Stimulated activated CD8-positive, alpha-beta memory T cell treated with anti-CD3 and anti-CD28 coated beads, Interleukin-7, amount 100 ng/mL, for 4 hours (primary cell): Measurements from ENCODE around the gene FBXO41.

Source experiments
- DNase-seq, 2 donors: peaks; one replicate each; pipeline ENCODE4 v3.0.0-alpha.2; 2020; ENCODE audit warnings: low read depth in 2 of 2

FBXO41 gene

GRCh38 chr2:73284296-73285158 is at the start of gene FBXO41:
FBXO41 (minus strand) TSS chr2:73284478; CDS start chr2:73269630, 14,848 bp downstream.
- DNase-seq, result peak; percentile 73 to 85

DNA sequence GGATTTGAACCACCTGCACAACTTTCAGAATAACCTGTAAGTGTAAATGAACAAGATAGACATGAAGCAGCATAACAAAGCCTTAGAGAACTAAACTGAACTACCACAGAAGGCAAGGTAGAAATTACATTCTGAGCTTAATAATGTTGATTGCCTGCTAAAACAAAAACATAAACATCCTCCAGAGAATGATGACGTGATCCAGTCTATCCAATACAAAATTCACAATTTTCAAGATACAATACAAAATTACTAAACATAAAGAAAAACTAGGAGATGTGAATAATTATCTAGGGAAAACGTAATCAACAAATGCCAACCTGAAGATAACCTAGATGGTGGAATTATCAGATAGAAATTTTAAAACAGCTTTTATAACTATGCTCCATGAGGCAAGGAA is 49.8 kb upstream of the FBXO41 start:
- no peak for DNase-seq

DNA sequence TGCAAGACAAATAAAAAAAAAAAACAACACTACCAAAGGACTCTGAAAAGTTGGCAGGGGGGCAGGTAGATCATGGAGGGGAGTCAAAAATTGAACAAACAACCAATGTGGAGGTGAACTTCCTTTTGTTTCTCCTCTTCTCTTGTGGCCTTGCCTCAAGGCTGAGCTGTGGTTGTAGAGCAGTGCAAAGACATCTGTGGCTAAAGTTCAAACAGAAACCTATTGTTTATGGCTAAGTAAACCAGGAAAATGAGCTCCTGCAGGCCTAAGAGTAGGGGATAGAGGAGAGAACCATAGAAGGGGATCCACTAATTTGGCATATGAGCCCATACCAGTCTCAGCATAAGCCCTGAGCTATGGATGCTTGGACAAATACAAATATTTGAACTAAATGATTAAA is 49.3 kb upstream of the FBXO41 start:
- DNase-seq, result no peak

GRCh38 chr2:73324126-73324725 is 39.9 kb upstream of the FBXO41 start:
- no peak for DNase-seq

DNA sequence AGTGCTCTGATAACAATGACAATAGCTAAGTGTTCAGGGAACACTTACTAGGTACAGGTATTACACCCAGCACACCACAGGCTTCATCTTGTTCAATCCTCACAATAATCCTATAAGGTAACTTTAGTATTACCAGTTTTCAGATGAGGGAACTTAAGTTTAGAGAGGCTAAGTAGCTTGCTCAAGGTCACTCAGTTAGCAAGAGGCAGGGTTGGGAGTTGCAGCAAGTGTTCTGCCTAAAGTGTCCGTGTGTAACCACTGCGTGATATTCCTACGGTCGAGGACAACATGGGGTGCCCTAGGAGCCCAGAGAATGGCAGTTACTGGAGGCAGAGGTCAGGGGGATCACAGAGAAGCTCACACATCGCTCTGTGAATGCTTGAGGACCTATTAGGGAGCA is 39.3 kb upstream of the FBXO41 start:
- DNase-seq, result no peak

- DNase-seq, result no peak
These were observed 30.2 kb upstream of the FBXO41 start for GRCh38 chr2:73314441-73314840.

- DNase-seq, result no peak
These were observed 23.4 kb upstream of the FBXO41 start for GRCh38 chr2:73307720-73308119.

- DNase-seq, result no peak
These were observed 17.4 kb upstream of the FBXO41 start for GRCh38 chr2:73301636-73302035.

DNA sequence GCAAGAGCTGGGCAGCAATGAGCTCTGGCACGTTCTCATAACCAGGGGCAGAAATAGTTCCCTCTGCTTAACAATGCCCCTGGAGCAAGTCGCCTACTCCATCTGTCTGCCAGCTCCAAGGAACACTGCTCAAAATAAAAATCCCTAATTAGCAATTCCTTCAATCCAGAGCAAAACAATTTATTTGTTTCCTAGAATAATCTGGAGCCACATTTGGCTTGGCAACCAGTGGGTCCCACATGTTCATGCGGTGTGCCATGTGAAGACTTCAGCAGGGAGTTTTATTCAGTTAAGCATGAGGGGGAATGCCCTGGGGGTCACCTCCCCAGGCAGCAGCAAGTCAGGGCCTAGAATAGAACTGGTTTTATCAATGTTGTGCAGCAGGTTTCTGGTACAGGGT is 16.6 kb upstream of the FBXO41 start:
- no peak for DNase-seq

DNA sequence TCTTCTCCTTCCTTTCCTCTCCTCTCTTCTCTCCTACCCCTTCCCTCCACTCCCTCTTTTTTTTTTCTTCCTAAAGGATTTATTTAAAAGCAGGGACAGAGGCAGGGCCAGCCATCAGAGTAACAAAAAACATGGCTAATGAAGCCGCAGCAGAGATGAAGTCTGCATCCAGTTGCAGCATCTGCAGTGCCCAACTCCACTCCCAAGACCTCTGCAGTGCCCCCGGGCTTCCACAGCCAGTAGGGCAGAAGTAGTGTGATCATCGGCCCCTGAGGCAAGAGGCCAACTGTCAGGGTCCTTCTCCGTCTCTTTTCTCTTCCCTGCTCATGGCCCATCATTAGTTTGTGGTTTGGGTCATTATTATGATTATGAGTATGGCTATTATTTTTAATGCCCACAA is 13.3 kb upstream of the FBXO41 start:
- no peak for DNase-seq

GRCh38 chr2:73297151-73297559 is 12.9 kb upstream of the FBXO41 start:
- no peak for DNase-seq

DNA sequence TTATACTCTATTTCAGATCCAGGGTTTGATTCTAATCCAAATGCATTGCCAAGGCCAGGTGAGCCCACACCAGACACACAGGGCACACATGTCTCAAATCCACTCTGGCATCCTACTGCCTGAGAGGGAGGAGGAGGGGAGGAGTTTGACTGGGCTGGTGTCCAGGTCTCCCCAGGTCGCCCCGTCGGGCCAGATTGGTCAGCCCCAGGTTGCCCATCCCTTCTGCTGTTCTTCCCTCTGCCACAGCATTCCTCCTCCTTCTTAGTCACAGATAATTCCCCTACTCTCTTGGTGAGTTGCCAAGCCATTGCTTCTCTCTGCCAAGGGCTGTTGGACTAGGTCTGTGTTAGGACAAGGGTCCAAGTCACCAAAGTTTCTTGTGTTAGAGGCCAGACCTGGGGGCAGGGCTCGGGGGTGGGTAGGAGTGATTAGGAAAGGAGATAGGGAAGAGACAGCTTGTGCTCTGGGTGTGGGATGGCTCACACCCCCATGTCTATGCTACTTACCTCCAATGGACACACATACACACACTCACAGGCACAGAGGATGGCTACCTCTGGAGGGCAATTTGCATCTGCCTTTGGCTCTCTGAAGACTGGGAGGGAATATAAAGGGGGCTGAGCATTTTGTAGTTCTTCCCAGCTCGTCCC is 11.6 kb upstream of the FBXO41 start:
- no peak for DNase-seq

- no peak for DNase-seq
These were observed 10.0 kb upstream of the FBXO41 start for GRCh38 chr2:73294239-73294638.

DNA sequence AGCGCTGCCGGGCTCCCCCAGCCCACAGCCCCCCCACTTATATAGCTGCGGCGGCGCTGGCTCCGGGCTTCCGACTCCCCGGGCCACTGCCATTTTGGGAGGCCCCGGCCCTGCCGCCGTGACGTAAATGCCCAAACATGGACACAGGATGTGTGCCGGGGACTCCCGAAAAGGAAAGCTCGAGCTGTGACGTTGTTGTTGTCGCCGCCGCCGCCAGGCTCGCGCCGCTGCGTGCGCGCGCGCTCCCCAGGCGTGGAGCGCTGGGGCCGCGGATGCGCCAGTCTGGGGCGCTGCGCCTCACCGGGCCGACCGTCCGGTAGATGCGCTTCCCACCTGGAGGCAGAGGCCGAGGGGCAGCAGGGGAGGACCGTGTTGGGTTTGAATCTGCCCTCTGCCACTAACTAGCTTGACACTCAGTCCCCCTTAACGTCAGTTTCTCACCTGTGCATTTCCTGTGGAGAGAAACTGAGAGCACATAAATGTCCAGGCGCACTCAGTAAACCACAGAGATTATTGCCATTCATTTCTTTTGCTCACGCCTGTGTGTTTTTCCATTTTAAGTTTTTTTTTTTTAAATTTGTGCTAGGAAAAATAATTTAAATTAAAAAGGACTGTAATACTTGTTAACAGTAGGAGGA is 9.4 kb upstream of the FBXO41 start, which contains the start of gene EGR4:
Gene EGR4, minus strand, starts transcription at position 15 of the 638 bp plus-strand sequence. CDS start 231 bp downstream, outside the sequence.
- peak; percentile 85 to 86 for DNase-seq

DNA sequence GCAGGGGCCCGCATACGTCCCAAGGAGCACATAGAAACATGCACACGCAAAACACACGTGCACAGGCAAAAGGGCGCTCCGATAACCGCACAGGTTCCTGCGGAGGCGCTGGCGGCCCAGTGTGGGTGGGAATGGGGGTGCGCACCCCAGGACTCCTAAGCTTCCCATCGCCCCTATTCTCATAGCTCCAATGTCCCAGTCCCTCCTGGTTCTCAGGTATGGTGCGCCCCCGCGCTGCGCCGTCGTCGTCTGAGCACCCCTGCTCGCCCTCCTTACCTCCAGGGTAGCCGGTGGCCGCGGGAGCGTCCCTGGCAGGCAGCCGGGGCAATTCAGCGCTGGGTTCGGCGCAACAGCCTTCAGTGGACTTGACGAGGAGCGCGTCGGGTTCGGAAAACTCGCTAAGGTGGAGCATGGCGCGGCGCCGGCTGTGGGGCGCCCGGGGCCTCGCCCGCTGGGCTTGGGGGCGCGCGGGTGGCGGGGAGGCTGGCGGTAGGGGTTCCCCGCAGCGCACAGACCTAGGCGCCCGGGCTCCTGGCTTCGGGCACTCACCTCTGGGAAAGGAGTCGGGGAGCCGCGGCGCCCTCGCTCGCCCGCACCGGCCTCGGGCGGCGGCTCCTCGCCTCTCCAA is 8.7 kb upstream of the FBXO41 start:
- DNase-seq, result no peak

DNA sequence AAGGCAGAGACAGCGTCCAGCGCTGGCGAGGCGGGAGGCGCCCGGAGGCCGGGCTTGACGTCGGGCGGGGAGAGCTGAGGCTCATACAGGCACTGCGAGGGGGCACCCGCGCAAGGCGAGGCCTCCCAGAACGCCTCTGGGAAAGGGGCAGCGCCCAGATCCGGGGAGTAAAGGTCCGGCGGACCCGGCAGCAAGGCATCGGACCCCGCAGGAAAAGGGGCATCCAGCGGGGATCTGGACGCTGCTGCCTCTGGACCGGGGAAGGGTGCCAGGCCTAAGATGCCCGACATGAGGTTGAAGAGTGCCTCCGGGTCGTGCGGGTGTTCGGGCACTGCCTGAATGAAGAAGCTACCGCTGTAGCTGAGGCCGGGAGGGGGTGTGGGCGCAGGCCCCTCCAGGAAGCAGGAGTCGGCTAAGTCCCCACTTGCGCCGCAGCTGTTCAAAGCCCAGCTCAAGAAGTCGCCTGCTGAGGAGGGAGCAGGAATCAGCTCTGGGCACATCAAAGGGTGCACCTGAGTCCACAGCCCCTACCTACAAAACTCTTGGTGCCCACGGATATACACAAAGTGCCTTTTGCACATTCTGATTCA is 8.1 kb upstream of the FBXO41 start:
- no peak for DNase-seq

GRCh38 chr2:73291461-73292315 is 7.4 kb upstream of the FBXO41 start:
- DNase-seq, result no peak

DNA sequence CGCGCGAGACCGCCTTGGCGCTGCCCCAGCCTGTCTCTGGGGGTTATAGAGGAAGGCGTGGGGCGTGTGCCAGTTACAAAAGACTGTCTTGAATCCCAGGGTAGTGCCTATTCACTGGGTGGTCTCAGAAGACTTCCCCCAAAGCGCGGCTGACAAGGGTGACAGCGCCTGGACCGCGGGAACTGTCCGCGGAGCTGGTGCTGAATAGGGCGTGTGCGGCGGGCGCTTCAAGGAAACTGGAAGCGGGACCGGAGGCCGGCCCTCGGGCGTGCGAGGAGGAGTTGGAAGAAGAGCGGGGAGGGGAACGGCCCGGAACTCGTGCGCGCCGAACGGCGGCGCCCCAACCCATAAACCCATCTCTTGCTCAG is 6.8 kb upstream of the FBXO41 start:
- DNase-seq, result peak in 1 of 2 donors; percentile 38

DNA sequence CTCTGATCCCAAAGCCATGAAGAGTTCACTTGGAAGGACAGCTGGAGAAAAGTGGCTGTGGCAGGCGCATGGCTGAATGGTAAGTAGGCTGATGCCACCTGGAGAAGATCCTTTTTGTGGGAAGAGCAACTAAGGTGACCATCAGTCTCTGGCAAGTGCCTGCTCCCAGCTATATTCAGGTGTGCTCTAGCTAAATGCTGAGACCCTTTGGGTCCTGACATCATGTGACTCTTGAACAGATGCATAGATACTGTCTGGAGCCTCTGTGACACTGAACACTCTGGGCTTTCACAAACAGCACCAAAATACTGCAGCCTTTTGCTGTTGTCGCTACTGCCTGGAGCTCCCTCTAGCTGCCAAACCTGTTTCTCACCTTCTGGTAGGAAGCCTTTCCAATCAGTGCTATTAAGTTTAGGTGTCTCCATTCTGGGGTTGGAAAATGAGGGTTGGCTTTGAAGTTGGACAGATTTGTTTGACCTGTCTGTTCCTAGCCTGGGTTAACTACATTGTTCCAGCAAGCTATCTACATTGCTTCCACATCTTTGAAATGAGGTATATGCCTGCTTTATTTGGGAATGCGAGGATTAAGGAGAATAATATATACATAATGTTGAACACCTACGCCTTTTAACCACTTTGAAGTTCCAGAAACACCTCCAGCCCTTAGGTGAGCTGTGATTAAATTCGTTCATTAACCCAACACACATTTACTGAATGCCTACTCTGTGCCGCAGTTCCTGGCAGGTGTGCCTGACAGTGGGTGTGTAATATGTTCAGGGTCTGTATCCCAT is 6.0 kb upstream of the FBXO41 start:
- DNase-seq, result peak; percentile 31 to 45

DNA sequence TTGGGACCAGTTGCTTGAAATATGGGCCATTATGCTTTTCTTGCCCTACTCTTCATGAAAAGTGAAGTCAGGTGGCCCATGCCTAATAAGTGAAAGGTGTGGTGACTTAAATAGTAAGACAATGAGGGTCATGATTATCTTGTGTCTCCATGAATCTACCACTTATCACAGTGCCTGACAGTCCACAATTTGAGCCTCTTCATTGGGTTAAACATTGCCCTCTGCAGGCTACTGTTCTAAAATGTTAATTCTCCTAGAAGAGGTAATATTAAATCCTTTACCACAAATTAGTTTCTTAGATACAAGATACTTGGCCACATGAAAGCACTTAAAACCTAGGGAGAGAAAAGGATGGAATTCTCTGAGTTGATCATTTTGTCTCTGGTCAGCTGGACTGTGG is 5.0 kb upstream of the FBXO41 start:
- no peak for DNase-seq
